ENCODE measurements around the gene TPSB2.
"Not testable (repeated sequence)": the region's sequence is repeated elsewhere in the genome, so short reads cannot be mapped to it uniquely, and the experiment has no call there.

TPSB2 gene

GRCh38 chr16:1261131-1261892 lies 31.3 kb upstream of the TPSB2 start:
- DNase-seq (ENCODE audit: low spot score), result no peak

GRCh38 chr16:1260101-1260680 lies 30.2 kb upstream of the TPSB2 start:
- DNase-seq (ENCODE audit: low spot score), result no peak

- DNase-seq (ENCODE audit: low spot score), result no peak
Measured at GRCh38 chr16:1259760-1260068, 29.7 kb upstream of the TPSB2 start.

GRCh38 chr16:1258906-1259759 lies 29.1 kb upstream of the TPSB2 start:
- no peak for DNase-seq (ENCODE audit: low spot score)

- no peak for DNase-seq (ENCODE audit: low spot score)
Measured at GRCh38 chr16:1258225-1258600, 28.2 kb upstream of the TPSB2 start.

GRCh38 chr16:1257561-1258224 lies 27.7 kb upstream of the TPSB2 start:
- DNase-seq (ENCODE audit: low spot score), result no peak

- no peak for DNase-seq (ENCODE audit: low spot score)
Measured at GRCh38 chr16:1256874-1257322, 26.9 kb upstream of the TPSB2 start.

- not testable (repeated sequence) for DNase-seq (ENCODE audit: low spot score)
Measured at GRCh38 chr16:1256296-1256873, 26.4 kb upstream of the TPSB2 start.

GRCh38 chr16:1255276-1256122 lies 25.5 kb upstream of the TPSB2 start, which contains the start of gene TPSD1:
TPSD1 (plus strand) TSS chr16:1256069; CDS start chr16:1256281, 212 bp downstream.
- DNase-seq (ENCODE audit: low spot score), result not testable (repeated sequence)

GRCh38 chr16:1254821-1255220 lies 24.8 kb upstream of the TPSB2 start:
- DNase-seq (ENCODE audit: low spot score), result not testable (repeated sequence)

GRCh38 chr16:1253701-1254364 lies 23.8 kb upstream of the TPSB2 start:
- not testable (repeated sequence) for DNase-seq (ENCODE audit: low spot score)

- DNase-seq (ENCODE audit: low spot score), result not testable (repeated sequence)
Measured at GRCh38 chr16:1249031-1249755, 19.2 kb upstream of the TPSB2 start.

GRCh38 chr16:1247903-1248537 lies 18.0 kb upstream of the TPSB2 start:
- DNase-seq (ENCODE audit: low spot score), result not testable (repeated sequence)

- no peak for DNase-seq (ENCODE audit: low spot score)
Measured at GRCh38 chr16:1245452-1246020, 15.6 kb upstream of the TPSB2 start.

GRCh38 chr16:1244881-1245280 lies 14.9 kb upstream of the TPSB2 start:
- no peak for DNase-seq (ENCODE audit: low spot score)

GRCh38 chr16:1243907-1244850 lies 14.2 kb upstream of the TPSB2 start:
- not testable (repeated sequence) for DNase-seq (ENCODE audit: low spot score)

- DNase-seq (ENCODE audit: low spot score), result not testable (repeated sequence)
Measured at GRCh38 chr16:1243363-1243762, 13.4 kb upstream of the TPSB2 start.

- not testable (repeated sequence) for DNase-seq (ENCODE audit: low spot score)
Measured at GRCh38 chr16:1241081-1241480, 11.1 kb upstream of the TPSB2 start.
